Lower leg skin (tissue), 4 donors: Measurements from ENCODE around the gene CCDC187. TPM values are rescaled to one million over a fixed set of nuclear protein-coding genes. Genes with fewer than 3 reads are reported as not detected.

Experiments used
- DNase-seq, 2 donors: peaks; one replicate each; pipeline ENCODE4 v3.0.0-alpha.2; 2019; ENCODE audit warnings: low spot score in 2 of 2
- H3K4me3 ChIP-seq: fragments of 200-600 bp; sonication (generic); 2 replicates; pipeline ENCODE4 v1.5.1; 2017; ENCODE audit warnings: mild to moderate bottlenecking, low read depth; ENCODE audit not compliant: poor library complexity, severe bottlenecking
- POLR2A ChIP-seq, 2 donors: fragments of 450-650 bp; IDR thresholded peaks; one replicate each; pipeline ENCODE4 v1.6.1; 2016 to 2017; ENCODE audit warnings: antibody characterized with exemption in 2 of 2, mild to moderate bottlenecking in 1 of 2, moderate library complexity in 1 of 2
- WGBS, 2 donors: methylation state at CpG; one replicate each; pipeline ENCODE4 v1.1.5; 2018; 5-methylcytosine and 5-hydroxymethylcytosine counted together
- intact Hi-C: fragments of 100-400 bp; cut with DNase I; formaldehyde crosslinking; loops from one replicate; pipeline ENCODE4 v1.15.0; 2023; ENCODE audit warnings: low total_unique reads
- total RNA-seq, 4 donors: library from RNA; depleted of rRNA; stranded (reverse); fragments of >200 nt; gene quantifications; one replicate each; pipeline ENCODE4 v1.1.0, GENCODE V29; 2016
- TF ChIP-seq, protein P1 (sequence below), 3 donors: fragments of 450-650 bp; IDR thresholded peaks; one replicate each; pipeline ENCODE4 v1.5.1; 2016; ENCODE audit warnings: antibody characterized with exemption in 3 of 3, mild to moderate bottlenecking in 3 of 3, moderate library complexity in 2 of 3

The CCDC187 gene
- total RNA-seq, 4 donors from 2014 or later = 1.1 TPM; not detected in 3

DNA sequence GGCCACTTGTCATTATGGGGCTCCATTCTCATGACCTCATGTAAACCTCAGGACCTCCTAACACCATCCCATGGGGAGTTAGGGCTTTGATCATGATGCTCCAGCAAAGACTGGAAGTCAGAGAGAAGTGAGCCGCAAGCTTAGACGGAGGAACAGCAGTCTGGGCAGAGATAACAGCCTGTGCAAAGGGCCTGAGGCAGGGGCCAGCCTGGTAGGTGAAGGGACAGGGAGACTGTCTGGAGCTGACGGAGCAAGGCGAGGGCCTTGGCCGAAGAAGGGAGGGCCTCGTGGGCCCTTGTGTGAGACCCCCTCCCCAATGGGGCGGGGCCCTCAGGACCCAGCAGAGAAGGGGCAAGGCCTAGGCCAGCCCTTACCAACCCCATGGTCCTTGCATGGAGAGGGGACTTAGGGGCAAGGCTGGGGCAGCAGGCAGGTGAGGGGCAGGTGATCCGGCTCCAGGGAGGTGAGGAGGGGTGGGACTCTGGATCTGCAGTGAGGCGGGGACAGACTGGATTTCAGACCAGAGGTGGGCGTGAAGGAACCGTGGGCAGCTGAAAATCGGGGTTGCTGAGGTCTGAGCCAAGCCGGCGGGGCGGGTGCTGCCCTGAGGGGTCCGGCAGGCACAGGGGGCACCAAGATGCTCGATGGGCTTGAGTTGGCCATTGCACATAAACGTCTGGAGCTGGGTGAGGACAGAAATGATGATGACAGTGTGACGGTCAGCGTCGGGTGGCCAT is 40.8 kb upstream of the CCDC187 start:
- H3K4me3 ChIP-seq = no peak overlapping the region
- intact Hi-C loops = no loop called here
- TF ChIP-seq, protein P1, sequence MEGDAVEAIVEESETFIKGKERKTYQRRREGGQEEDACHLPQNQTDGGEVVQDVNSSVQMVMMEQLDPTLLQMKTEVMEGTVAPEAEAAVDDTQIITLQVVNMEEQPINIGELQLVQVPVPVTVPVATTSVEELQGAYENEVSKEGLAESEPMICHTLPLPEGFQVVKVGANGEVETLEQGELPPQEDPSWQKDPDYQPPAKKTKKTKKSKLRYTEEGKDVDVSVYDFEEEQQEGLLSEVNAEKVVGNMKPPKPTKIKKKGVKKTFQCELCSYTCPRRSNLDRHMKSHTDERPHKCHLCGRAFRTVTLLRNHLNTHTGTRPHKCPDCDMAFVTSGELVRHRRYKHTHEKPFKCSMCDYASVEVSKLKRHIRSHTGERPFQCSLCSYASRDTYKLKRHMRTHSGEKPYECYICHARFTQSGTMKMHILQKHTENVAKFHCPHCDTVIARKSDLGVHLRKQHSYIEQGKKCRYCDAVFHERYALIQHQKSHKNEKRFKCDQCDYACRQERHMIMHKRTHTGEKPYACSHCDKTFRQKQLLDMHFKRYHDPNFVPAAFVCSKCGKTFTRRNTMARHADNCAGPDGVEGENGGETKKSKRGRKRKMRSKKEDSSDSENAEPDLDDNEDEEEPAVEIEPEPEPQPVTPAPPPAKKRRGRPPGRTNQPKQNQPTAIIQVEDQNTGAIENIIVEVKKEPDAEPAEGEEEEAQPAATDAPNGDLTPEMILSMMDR (IDR thresholded peaks at IDR 0.05) = no peak
- no peak for TF ChIP-seq POLR2A (IDR thresholded peaks at IDR 0.05)
- 61 to 62% methylated on average over 21 of the region's 21 CpGs for WGBS, 2 donors
- no peak for DNase-seq

- H3K4me3 ChIP-seq = no peak overlapping the region
- intact Hi-C loops = no loop called here
- TF ChIP-seq POLR2A (IDR thresholded peaks at IDR 0.05) = no peak
- TF ChIP-seq, protein P1 (IDR thresholded peaks at IDR 0.05) = no peak
Observed at GRCh38 chr9:136343884-136344269, 40.0 kb upstream of the CCDC187 start.

DNA sequence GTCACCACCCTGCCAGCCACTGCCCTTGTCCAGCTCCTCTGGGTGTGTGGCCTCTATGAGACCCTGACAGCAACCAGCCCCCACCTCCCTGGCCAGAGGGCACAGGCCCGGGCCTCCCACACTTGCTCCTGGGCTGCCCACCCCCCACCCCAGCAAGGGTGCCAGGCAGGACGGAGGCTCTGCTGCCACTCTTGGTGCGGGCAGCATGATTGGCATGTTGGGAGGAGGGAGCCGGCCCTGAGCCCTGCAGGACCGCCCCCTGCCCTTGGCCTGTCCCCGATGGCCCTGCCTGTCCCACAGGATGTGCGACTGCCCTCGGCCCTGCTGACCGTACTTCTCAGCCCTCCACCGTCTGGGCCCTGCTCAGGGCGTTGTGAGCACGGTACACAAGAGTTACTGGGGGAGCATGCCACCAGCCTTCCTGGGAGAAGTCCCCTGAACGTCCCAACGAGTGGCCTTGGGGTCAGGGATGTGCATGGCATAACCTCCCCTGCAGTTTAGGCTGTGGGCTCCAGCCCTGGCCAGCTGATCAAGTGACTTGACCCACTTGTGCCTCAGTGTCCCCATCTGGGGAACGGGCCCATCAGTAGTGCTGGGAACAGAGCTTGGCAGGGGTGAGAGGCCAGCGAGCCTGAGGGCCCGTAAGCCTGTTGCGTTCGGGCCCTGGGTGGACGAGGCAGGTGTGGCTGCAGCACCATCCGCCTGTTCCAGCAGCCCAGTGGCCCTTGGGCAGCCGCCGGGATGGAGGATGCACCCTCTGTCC is 39.4 kb upstream of the CCDC187 start:
- no peak for DNase-seq
- WGBS, 2 donors = 74 to 75% methylated on average over 2 to 22 of the region's 23 CpGs
- no peak overlapping the region for H3K4me3 ChIP-seq
- intact Hi-C loops = no loop called here
- TF ChIP-seq POLR2A (IDR thresholded peaks at IDR 0.05) = no peak
- TF ChIP-seq, protein P1 (IDR thresholded peaks at IDR 0.05) = no peak

More at GRCh38 chr9:136343884-136344269, 40.0 kb upstream of the CCDC187 start:
- 91 to 95% methylated on average over 24 of the region's 24 CpGs for WGBS, 2 donors
- no peak for DNase-seq

DNA sequence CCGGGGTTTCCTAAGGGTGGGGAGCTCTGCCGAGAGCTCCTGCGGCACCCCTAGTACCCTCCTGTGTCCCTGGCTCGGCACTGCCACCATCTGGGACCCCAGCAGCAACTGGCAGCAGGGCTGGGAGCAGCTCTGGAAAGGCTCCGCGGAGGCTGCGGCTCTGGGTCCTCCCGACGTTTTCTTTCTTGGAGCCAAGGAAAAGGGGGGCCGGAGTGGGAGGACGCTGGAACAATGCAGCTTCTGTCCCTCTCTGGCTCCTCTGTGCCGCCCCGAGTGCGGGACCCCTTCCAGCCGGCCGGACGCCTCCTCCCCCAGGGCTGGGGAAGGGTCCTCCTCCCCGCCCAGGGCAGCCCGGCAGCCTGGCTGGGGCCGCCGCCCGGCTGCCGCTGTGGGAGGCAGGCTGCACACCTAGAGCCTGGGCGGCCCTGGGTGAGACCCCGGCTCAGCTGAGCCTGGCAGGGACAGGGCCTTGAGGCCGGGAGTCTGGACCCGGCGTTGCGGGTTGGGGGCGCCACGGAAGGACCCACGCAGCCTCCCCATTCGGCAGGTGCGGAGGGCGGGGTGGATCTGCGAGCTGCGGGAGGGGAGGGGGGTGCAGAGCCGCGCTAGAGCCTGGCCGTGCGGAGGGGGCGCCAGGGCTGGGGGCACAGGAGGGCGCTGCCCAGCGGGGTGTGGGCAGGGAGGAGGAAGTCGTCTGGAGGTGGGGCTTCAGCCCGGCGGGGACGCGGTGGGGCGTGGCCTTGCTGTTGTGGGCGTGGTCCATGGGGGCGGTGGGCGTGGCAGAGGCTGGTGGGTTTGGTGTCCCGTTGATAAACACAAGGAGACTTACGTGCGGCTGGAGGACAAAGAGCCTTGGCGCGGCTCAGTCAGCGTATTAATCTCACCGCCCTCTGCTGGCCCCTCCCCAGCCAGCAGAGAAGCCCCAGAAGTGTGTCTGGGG is 38.6 kb upstream of the CCDC187 start:
- TF ChIP-seq POLR2A (IDR thresholded peaks at IDR 0.05) = no peak
- TF ChIP-seq, protein P1 (IDR thresholded peaks at IDR 0.05) = no peak
- 31 to 50% methylated on average over 11 to 54 of the region's 60 CpGs for WGBS, 2 donors
- intact Hi-C loops = no loop called here
- H3K4me3 ChIP-seq = peak overlapping the region; percentile 8
- peak; percentile 56 to 95 for DNase-seq

DNA sequence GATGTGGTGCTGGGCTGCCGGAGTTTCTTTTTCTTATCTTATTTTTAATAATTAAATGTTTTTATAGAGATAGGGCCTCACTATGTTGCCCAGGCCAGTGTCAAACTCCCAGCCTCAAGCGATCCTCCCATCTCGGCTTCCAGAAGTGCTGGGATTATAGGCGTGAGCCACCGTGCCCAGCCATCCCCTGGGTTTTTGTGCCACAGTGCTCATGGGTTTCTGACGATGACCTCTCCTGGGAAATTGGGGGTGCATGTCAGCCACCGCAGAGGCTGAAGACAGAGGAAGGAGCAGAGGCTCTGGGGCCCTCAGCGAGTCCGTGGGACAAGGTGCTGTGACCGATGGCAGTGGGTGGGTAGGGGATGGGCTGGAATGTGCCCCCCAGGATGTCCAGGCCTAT is 37.9 kb upstream of the CCDC187 start:
- DNase-seq = no peak
- H3K4me3 ChIP-seq = no peak overlapping the region
- WGBS, 2 donors = 77 to 79% methylated on average over 10 of the region's 10 CpGs
- TF ChIP-seq, protein P1 (IDR thresholded peaks at IDR 0.05) = no peak
- no peak for TF ChIP-seq POLR2A (IDR thresholded peaks at IDR 0.05)
- intact Hi-C loops = no loop called here
